Measurements from ENCODE around the gene DAAM2. TPM values are rescaled to one million over a fixed set of nuclear protein-coding genes. Genes with fewer than 3 reads are reported as not detected.

Gene DAAM2
- polyA plus RNA-seq, 1 of the 3 experiments (the other 2 are of a cell fraction) = 0.20 TPM

- DNase-seq = no peak
- no peak for TF ChIP-seq SIN3A (IDR thresholded peaks at IDR 0.05; ENCODE audit: borderline replicate concordance, low read depth, low read length)
- TF ChIP-seq RAD21 (IDR thresholded peaks at IDR 0.05; ENCODE audit: low read length) = no peak
- TF ChIP-seq, protein P1, sequence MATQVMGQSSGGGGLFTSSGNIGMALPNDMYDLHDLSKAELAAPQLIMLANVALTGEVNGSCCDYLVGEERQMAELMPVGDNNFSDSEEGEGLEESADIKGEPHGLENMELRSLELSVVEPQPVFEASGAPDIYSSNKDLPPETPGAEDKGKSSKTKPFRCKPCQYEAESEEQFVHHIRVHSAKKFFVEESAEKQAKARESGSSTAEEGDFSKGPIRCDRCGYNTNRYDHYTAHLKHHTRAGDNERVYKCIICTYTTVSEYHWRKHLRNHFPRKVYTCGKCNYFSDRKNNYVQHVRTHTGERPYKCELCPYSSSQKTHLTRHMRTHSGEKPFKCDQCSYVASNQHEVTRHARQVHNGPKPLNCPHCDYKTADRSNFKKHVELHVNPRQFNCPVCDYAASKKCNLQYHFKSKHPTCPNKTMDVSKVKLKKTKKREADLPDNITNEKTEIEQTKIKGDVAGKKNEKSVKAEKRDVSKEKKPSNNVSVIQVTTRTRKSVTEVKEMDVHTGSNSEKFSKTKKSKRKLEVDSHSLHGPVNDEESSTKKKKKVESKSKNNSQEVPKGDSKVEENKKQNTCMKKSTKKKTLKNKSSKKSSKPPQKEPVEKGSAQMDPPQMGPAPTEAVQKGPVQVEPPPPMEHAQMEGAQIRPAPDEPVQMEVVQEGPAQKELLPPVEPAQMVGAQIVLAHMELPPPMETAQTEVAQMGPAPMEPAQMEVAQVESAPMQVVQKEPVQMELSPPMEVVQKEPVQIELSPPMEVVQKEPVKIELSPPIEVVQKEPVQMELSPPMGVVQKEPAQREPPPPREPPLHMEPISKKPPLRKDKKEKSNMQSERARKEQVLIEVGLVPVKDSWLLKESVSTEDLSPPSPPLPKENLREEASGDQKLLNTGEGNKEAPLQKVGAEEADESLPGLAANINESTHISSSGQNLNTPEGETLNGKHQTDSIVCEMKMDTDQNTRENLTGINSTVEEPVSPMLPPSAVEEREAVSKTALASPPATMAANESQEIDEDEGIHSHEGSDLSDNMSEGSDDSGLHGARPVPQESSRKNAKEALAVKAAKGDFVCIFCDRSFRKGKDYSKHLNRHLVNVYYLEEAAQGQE (IDR thresholded peaks at IDR 0.05; ENCODE audit: low read depth, low read length) = no peak
- no peak for TF ChIP-seq SMC3 (IDR thresholded peaks at IDR 0.05; ENCODE audit: low read depth, low read length)
- TF ChIP-seq, protein P2, sequence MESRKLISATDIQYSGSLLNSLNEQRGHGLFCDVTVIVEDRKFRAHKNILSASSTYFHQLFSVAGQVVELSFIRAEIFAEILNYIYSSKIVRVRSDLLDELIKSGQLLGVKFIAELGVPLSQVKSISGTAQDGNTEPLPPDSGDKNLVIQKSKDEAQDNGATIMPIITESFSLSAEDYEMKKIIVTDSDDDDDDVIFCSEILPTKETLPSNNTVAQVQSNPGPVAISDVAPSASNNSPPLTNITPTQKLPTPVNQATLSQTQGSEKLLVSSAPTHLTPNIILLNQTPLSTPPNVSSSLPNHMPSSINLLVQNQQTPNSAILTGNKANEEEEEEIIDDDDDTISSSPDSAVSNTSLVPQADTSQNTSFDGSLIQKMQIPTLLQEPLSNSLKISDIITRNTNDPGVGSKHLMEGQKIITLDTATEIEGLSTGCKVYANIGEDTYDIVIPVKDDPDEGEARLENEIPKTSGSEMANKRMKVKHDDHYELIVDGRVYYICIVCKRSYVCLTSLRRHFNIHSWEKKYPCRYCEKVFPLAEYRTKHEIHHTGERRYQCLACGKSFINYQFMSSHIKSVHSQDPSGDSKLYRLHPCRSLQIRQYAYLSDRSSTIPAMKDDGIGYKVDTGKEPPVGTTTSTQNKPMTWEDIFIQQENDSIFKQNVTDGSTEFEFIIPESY (IDR thresholded peaks at IDR 0.05; ENCODE audit: borderline replicate concordance, low read depth) = no peak
- TF ChIP-seq, protein P3, sequence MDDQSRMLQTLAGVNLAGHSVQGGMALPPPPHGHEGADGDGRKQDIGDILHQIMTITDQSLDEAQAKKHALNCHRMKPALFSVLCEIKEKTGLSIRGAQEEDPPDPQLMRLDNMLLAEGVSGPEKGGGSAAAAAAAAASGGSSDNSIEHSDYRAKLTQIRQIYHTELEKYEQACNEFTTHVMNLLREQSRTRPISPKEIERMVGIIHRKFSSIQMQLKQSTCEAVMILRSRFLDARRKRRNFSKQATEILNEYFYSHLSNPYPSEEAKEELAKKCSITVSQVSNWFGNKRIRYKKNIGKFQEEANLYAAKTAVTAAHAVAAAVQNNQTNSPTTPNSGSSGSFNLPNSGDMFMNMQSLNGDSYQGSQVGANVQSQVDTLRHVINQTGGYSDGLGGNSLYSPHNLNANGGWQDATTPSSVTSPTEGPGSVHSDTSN (IDR thresholded peaks at IDR 0.05) = no peak
- no peak for TF ChIP-seq FOSL2 (IDR thresholded peaks at IDR 0.05; ENCODE audit: borderline replicate concordance, low read depth)
- TF ChIP-seq, protein P4, sequence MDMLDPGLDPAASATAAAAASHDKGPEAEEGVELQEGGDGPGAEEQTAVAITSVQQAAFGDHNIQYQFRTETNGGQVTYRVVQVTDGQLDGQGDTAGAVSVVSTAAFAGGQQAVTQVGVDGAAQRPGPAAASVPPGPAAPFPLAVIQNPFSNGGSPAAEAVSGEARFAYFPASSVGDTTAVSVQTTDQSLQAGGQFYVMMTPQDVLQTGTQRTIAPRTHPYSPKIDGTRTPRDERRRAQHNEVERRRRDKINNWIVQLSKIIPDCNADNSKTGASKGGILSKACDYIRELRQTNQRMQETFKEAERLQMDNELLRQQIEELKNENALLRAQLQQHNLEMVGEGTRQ (IDR thresholded peaks at IDR 0.05; ENCODE audit: borderline replicate concordance, low read depth, low read length) = no peak
- Histone ChIP-seq H4K20me1 (ENCODE audit: insufficient read depth) (no peaks in the 10 kb centered on the region), H3K9ac (no peak overlapping the region), H3K9me2 (no peaks in the 10 kb centered on the region), H3K27me3 (ENCODE audit: insufficient read depth) (no peaks in the 10 kb centered on the region), H3F3A (replicated peaks; ENCODE audit: insufficient read depth) (no peaks in the 10 kb centered on the region), H3K4me2 (no peak overlapping the region), H3K4me1 (ENCODE audit: control insufficient read depth in 1 of 2, insufficient read depth in 2 of 2, low read depth in 1 of 2, low read length in 1 of 2) (peaks cover 0 to 17% of the 10 kb centered on the region in 2 experiments; a peak in 1 of 4 replicates), H3K36me3 (replicated peaks in 1 of 2; ENCODE audit: control insufficient read depth in 1 of 2, insufficient read depth in 2 of 2, low read length in 1 of 2) (no peaks in the 10 kb centered on the region), H3K9me3 (no peaks in the 10 kb centered on the region), H3K4me3 (ENCODE audit: low read depth in 2 of 2, low read length in 1 of 2) (no peak overlapping the region), H2AFZ (ENCODE audit: low read depth) (no peak overlapping the region), H3K27ac (ENCODE audit: low read depth in 2 of 2, low read length in 1 of 2) (no peak overlapping the region), H3K79me2 (ENCODE audit: insufficient read depth) (no peaks in the 10 kb centered on the region)
- ChIA-PET CTCF (no interaction called here), POLR2A (no interaction called here)
- WGBS (ENCODE audit: low lambda C conversion rate) = 87% methylated on average over 3 of the region's 3 CpGs
Measured at GRCh38 chr6:39920157-39920556, 128.0 kb downstream of the DAAM2 start.
